ENCODE data around the gene INAFM2. TPM values are rescaled to one million over a fixed set of nuclear protein-coding genes. Genes with fewer than 3 reads are reported as not detected.

INAFM2 gene
- total and polyA plus RNA-seq, 2 donors (not counting 3 experiments of a cell fraction or from before 2014, with no cell fraction given) = 10.4 to 24.1 TPM

GRCh38 chr15:40339621-40339945 lies 16.1 kb downstream of the INAFM2 start:
- H3K9ac ChIP-seq (replicated peaks; ENCODE audit: extremely low read depth, insufficient read depth, low read length) = peak overlapping the region; percentile 86
- TF ChIP-seq, protein P1, sequence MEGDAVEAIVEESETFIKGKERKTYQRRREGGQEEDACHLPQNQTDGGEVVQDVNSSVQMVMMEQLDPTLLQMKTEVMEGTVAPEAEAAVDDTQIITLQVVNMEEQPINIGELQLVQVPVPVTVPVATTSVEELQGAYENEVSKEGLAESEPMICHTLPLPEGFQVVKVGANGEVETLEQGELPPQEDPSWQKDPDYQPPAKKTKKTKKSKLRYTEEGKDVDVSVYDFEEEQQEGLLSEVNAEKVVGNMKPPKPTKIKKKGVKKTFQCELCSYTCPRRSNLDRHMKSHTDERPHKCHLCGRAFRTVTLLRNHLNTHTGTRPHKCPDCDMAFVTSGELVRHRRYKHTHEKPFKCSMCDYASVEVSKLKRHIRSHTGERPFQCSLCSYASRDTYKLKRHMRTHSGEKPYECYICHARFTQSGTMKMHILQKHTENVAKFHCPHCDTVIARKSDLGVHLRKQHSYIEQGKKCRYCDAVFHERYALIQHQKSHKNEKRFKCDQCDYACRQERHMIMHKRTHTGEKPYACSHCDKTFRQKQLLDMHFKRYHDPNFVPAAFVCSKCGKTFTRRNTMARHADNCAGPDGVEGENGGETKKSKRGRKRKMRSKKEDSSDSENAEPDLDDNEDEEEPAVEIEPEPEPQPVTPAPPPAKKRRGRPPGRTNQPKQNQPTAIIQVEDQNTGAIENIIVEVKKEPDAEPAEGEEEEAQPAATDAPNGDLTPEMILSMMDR (IDR thresholded peaks at IDR 0.05; ENCODE audit: extremely low read depth in 1 of 2, insufficient read depth in 1 of 2, low read depth in 1 of 2, low read length in 2 of 2) = peak in 1 of 2 donors; percentile 29
- no peak for TF ChIP-seq POLR2A (IDR thresholded peaks at IDR 0.05; ENCODE audit: low read depth, low read length)
- H3K4me3 ChIP-seq (replicated peaks in 1 of 3; ENCODE audit: insufficient read depth in 1 of 3, low read depth in 1 of 3, low read length in 3 of 3) = peak overlapping the region in 2 of 3 experiments; percentile 20 to 57
- no peaks in the 10 kb centered on the region for H3K9me3 ChIP-seq (replicated peaks; ENCODE audit: control insufficient read depth, insufficient read depth, low read length)
- H2AFZ ChIP-seq (ENCODE audit: low read depth, low read length) = no peak overlapping the region
- dilution Hi-C loops (cut with MboI; ENCODE audit: extremely low pct_ligation_motif_present, low sequenced_read_pairs) (no loop called here), intact Hi-C loops (cut with micrococcal nuclease) (loop anchor here (1.0 kb wide), 1 partner anchor 83 kb away; no protein-coding TSS in a partner anchor)
- H3K27ac ChIP-seq (ENCODE audit: insufficient read depth, low read depth, low read length) = peak overlapping the region; percentile 94
- H3K4me2 ChIP-seq (ENCODE audit: insufficient read depth, low read length) = peak overlapping the region; percentile 44
- H4K20me1 ChIP-seq (replicated peaks; ENCODE audit: control insufficient read depth, extremely low read depth, insufficient read depth, low read length) = no peaks in the 10 kb centered on the region
- DNase-seq (ENCODE audit: low read depth, low spot score) (no peak), FAIRE-seq (no peak)
- POLR2A ChIA-PET = interaction anchor here (2.0 to 2.1 kb wide), 2 partner anchors 12 to 17 kb away, joined by 6 to 12 read pairs; no protein-coding TSS in a partner anchor
- peaks cover 67% of the 10 kb centered on the region for H3K4me1 ChIP-seq (ENCODE audit: control insufficient read depth, extremely low read depth, insufficient read depth, low read length)
- peaks cover 0 to 8% of the 10 kb centered on the region in 2 experiments for H3K36me3 ChIP-seq (ENCODE audit: control insufficient read depth in 2 of 2, extremely low read depth in 1 of 2, insufficient read depth in 2 of 2, low read length in 2 of 2)
- no peaks in the 10 kb centered on the region for H3K9me1 ChIP-seq (replicated peaks; ENCODE audit: control insufficient read depth, extremely low read depth, insufficient read depth, low read length)
- peaks cover 11% of the 10 kb centered on the region for H3K79me2 ChIP-seq (ENCODE audit: control insufficient read depth, insufficient read depth, low read length)
- CTCF ChIA-PET = interaction anchor here (0.7 to 9.1 kb wide), 18 partner anchors 8 to 122 kb away, joined by 3 to 287 read pairs (median 8); partner anchors contain the start of genes ANKRD63, BAHD1, DISP2 and INAFM2
- no TSS peak for BruUV-seq (replicated peaks)
- no peaks in the 10 kb centered on the region for H3K27me3 ChIP-seq (ENCODE audit: control insufficient read depth in 2 of 2, insufficient read depth in 2 of 2, low read length in 2 of 2)

- Histone ChIP-seq H3K4me1 (ENCODE audit: control insufficient read depth, extremely low read depth, insufficient read depth, low read length) (peaks cover 63% of the 10 kb centered on the region), H4K20me1 (replicated peaks; ENCODE audit: control insufficient read depth, extremely low read depth, insufficient read depth, low read length) (no peaks in the 10 kb centered on the region), H3K27ac (ENCODE audit: insufficient read depth, low read depth, low read length) (peak overlapping the region; percentile 94), H3K9ac (replicated peaks; ENCODE audit: extremely low read depth, insufficient read depth, low read length) (peak overlapping the region; percentile 86), H3K36me3 (ENCODE audit: control insufficient read depth in 2 of 2, extremely low read depth in 1 of 2, insufficient read depth in 2 of 2, low read length in 2 of 2) (peaks cover 0 to 6% of the 10 kb centered on the region in 2 experiments), H3K4me3 (replicated peaks in 1 of 3; ENCODE audit: insufficient read depth in 1 of 3, low read depth in 1 of 3, low read length in 3 of 3) (peak overlapping the region; percentile 12 to 57 (median 20)), H3K9me3 (replicated peaks; ENCODE audit: control insufficient read depth, insufficient read depth, low read length) (no peaks in the 10 kb centered on the region), H3K27me3 (ENCODE audit: control insufficient read depth in 2 of 2, insufficient read depth in 2 of 2, low read length in 2 of 2) (no peaks in the 10 kb centered on the region), H3K4me2 (ENCODE audit: insufficient read depth, low read length) (peak overlapping the region; percentile 44), H2AFZ (ENCODE audit: low read depth, low read length) (peak overlapping the region; percentile 65), H3K79me2 (ENCODE audit: control insufficient read depth, insufficient read depth, low read length) (peaks cover 11% of the 10 kb centered on the region), H3K9me1 (replicated peaks; ENCODE audit: control insufficient read depth, extremely low read depth, insufficient read depth, low read length) (no peaks in the 10 kb centered on the region)
- intact Hi-C loops (cut with micrococcal nuclease) = no loop called here
- CTCF ChIA-PET = interaction anchor here (0.7 to 9.1 kb wide), 17 partner anchors 9 to 156 kb away, joined by 3 to 287 read pairs (median 8); partner anchors contain the start of genes BAHD1, DISP2, INAFM2 and KNSTRN
- dilution Hi-C loops (cut with MboI; ENCODE audit: extremely low pct_ligation_motif_present, low sequenced_read_pairs) = no loop called here
- FAIRE-seq (peak; percentile 77), DNase-seq (ENCODE audit: low read depth, low spot score) (peak; percentile 67)
- POLR2A ChIA-PET = interaction anchor here (0.8 to 2.1 kb wide), 3 partner anchors 12 to 25 kb away, joined by 3 to 12 read pairs (median 6); no protein-coding TSS in a partner anchor
- TSS peak; percentile 32 for BruUV-seq (replicated peaks)
- TF ChIP-seq POLR2AphosphoS5 (IDR thresholded peaks at IDR 0.05; ENCODE audit: insufficient read depth, low read depth, low read length) = no peak
- TF ChIP-seq GATA2 (IDR thresholded peaks at IDR 0.05; ENCODE audit: insufficient read depth, insufficient read length, low read depth, low read length) = no peak
- TF ChIP-seq MYC (IDR thresholded peaks at IDR 0.05; ENCODE audit: low read depth, low read length) = no peak
- TF ChIP-seq, protein P2, sequence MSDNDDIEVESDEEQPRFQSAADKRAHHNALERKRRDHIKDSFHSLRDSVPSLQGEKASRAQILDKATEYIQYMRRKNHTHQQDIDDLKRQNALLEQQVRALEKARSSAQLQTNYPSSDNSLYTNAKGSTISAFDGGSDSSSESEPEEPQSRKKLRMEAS (IDR thresholded peaks at IDR 0.05; ENCODE audit: insufficient read depth, insufficient read length) = no peak
- no peak for TF ChIP-seq EZH2 (IDR thresholded peaks at IDR 0.05; ENCODE audit: borderline replicate concordance, low read depth, low read length, severe bottlenecking)
- no peak for TF ChIP-seq POLR2A (IDR thresholded peaks at IDR 0.05; ENCODE audit: low read depth, low read length)
- no peak for TF ChIP-seq JUN (IDR thresholded peaks at IDR 0.05; ENCODE audit: borderline replicate concordance, insufficient read depth, insufficient read length, low read depth)
- TF ChIP-seq FOS (IDR thresholded peaks at IDR 0.05; ENCODE audit: borderline replicate concordance, insufficient read depth, low read length) = no peak
- TF ChIP-seq, protein P1 (IDR thresholded peaks at IDR 0.05; ENCODE audit: extremely low read depth in 1 of 2, insufficient read depth in 1 of 2, low read depth in 1 of 2, low read length in 2 of 2) = no peak
These were observed 16.7 kb downstream of the INAFM2 start for GRCh38 chr15:40340038-40340739.
